Measurements from ENCODE around the gene MB.
A peak's percentile ranks its signal among the peaks of the same experiment; 100 is the strongest.

Gene MB

DNA sequence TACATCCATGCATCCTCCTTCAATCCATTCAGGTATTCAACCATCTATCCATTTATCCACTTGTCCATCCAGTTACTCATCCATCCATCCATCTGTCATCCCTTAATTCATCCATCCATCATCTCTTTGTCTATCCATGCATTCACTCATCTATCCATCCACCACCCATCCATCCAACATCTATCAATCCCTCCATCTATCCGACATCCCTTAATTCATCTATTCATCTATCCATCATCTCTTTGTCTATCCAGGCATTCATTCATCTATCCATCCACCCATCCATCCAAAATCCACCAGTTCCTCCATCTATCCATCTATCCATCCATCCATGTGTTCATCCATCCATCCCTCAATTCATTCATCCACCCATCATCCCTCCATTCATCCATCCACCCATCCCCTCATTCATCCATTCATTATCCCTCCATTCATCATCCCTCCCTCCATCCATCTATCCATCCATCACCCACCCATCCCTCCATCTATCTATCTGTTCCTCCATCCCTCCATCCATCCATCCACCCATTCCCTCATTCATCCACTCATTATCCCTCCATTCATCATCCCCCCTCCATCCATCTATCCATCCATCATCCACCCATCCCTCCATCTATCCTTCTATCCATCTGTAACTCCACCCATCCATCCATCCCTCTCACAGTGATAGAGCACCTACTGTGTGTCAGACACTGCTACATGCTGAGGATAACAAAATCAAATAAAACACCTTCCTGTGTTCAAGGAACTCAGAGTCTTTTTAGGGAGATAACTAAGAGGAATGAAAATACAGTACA, 1.5 kb upstream of the MB start:
- no peaks in the 10 kb centered on the region for H3K36me3 Mint-ChIP-seq (ENCODE audit: low read depth)
- no peak overlapping the region for H3K27ac Mint-ChIP-seq
- peaks cover 9% of the 10 kb centered on the region for H3K27me3 Mint-ChIP-seq (ENCODE audit: low read depth)
- H3K9me3 Mint-ChIP-seq: no peaks in the 10 kb centered on the region
- H3K4me1 Mint-ChIP-seq: peaks cover 27% of the 10 kb centered on the region
- no peak overlapping the region for H3K4me3 Mint-ChIP-seq
- TF ChIP-seq, protein P1, sequence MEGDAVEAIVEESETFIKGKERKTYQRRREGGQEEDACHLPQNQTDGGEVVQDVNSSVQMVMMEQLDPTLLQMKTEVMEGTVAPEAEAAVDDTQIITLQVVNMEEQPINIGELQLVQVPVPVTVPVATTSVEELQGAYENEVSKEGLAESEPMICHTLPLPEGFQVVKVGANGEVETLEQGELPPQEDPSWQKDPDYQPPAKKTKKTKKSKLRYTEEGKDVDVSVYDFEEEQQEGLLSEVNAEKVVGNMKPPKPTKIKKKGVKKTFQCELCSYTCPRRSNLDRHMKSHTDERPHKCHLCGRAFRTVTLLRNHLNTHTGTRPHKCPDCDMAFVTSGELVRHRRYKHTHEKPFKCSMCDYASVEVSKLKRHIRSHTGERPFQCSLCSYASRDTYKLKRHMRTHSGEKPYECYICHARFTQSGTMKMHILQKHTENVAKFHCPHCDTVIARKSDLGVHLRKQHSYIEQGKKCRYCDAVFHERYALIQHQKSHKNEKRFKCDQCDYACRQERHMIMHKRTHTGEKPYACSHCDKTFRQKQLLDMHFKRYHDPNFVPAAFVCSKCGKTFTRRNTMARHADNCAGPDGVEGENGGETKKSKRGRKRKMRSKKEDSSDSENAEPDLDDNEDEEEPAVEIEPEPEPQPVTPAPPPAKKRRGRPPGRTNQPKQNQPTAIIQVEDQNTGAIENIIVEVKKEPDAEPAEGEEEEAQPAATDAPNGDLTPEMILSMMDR (IDR thresholded peaks at IDR 0.05; ENCODE audit: unreplicated experiment in 3 of 3): no peak

DNA sequence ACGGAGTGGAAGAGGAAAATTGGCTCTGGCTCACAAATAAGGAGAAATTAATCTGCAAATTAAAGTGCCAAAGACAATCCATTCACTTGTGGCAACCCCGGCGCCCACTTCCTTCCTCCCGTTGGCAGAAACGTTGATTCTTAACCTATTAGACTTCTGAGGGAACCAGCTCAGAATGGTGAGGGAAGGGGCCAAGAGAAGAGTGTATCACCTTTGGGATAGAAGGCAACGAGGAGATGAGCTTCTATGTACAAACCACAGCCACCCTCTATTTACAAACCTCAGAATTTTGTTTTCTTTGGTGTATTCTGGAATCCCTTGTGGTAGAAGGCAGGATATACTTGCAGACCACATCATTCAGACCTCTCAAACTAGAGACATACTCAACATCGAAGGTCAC, 1.1 kb downstream of the MB start:
- Mint-ChIP-seq H3K4me3 (no peak overlapping the region), H3K27me3 (ENCODE audit: low read depth) (peaks cover 14% of the 10 kb centered on the region), H3K36me3 (ENCODE audit: low read depth) (no peaks in the 10 kb centered on the region), H3K9me3 (no peaks in the 10 kb centered on the region), H3K4me1 (peaks cover 5% of the 10 kb centered on the region), H3K27ac (no peak overlapping the region)
- TF ChIP-seq, protein P1 (IDR thresholded peaks at IDR 0.05; ENCODE audit: unreplicated experiment in 3 of 3): no peak

DNA sequence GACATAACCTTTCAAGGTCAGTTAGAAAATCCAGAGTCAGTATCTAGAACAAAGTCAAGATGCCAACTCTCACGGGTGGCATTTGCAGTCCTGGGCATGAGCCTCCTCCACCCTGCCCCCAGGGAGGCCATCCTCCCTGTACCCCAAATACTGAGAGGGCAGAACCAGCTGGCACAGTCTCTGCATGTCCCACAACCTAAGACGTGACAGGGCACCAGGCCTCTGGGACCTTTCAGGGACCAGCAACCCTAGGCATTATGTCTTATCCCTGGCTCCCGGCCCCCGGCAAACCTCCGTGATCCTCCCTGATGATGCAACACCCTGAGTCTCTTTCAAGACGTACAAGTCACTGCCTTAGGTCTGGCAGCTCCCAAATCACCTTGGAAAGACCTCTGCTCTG, 2.0 kb downstream of the MB start:
- peaks cover 14% of the 10 kb centered on the region for H3K27me3 Mint-ChIP-seq (ENCODE audit: low read depth)
- H3K27ac Mint-ChIP-seq: no peak overlapping the region
- H3K4me3 Mint-ChIP-seq: no peak overlapping the region
- no peaks in the 10 kb centered on the region for H3K36me3 Mint-ChIP-seq (ENCODE audit: low read depth)
- TF ChIP-seq, protein P1 (IDR thresholded peaks at IDR 0.05; ENCODE audit: unreplicated experiment in 3 of 3): no peak
- H3K9me3 Mint-ChIP-seq: no peaks in the 10 kb centered on the region
- H3K4me1 Mint-ChIP-seq: no peaks in the 10 kb centered on the region

DNA sequence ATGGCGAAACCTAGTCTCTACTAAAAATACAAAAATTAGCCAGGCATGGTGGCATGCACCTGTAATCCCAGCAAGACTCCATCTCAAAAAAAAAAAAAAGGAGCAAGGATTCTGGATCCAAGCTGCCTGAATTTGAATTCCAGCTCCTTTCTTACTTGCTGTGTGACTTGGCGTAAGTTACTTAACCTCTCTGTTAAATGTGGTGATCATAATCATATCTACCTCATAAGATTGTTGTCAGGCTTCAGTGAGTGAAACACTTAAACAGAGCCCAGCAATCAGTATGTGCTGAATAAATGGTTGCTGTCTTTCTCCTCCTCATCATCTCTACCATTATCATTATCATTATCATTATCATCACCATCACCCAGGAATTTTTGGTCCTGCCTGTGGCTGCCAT, 2.7 kb downstream of the MB start:
- TF ChIP-seq, protein P1 (IDR thresholded peaks at IDR 0.05; ENCODE audit: unreplicated experiment in 3 of 3): no peak
- Mint-ChIP-seq H3K27ac (peak overlapping the region in 1 of 3 experiments; percentile 47), H3K36me3 (ENCODE audit: low read depth) (no peaks in the 10 kb centered on the region), H3K27me3 (ENCODE audit: low read depth) (peaks cover 14% of the 10 kb centered on the region), H3K4me3 (no peak overlapping the region), H3K4me1 (no peaks in the 10 kb centered on the region), H3K9me3 (no peaks in the 10 kb centered on the region)

DNA sequence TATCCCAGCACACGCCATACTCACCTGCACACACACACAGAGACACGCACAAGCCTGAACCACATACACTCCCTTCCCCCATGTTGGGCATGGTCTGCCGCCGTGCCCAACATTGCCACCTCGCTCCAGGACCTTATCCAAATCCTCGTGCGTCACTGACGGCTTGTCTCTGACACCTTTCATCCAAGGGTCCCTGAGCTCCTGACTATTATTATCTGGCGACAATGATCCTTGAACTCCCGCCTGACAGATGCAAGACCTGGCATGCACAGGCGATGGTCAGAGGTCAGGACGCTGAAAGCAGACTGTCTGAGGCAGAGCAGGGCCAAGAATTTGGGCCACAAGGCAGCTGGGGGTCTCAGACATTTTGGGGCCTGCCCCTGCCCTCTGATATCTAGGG, 4.2 kb downstream of the MB start:
- H3K27ac Mint-ChIP-seq: no peak overlapping the region
- no peaks in the 10 kb centered on the region for H3K36me3 Mint-ChIP-seq (ENCODE audit: low read depth)
- peaks cover 22% of the 10 kb centered on the region for H3K27me3 Mint-ChIP-seq (ENCODE audit: low read depth)
- TF ChIP-seq, protein P1 (IDR thresholded peaks at IDR 0.05; ENCODE audit: unreplicated experiment in 3 of 3): no peak
- no peaks in the 10 kb centered on the region for H3K9me3 Mint-ChIP-seq
- no peak overlapping the region for H3K4me3 Mint-ChIP-seq
- H3K4me1 Mint-ChIP-seq: no peaks in the 10 kb centered on the region
